NK-92 treated with Interleukin-12 subunit alpha and Interleukin-12 subunit beta, amount 100 ng/mL, for 24 hours (cell line): Measurements from ENCODE around the gene RNF144A.
"Not testable (repeated sequence)": the region's sequence is repeated elsewhere in the genome, so short reads cannot be mapped to it uniquely, and the experiment has no call there.

Experiments
- DNase-seq: peaks from one replicate; lab custom pipeline; 2025; lab: John Stamatoyannopoulos, UW

RNF144A gene

DNA sequence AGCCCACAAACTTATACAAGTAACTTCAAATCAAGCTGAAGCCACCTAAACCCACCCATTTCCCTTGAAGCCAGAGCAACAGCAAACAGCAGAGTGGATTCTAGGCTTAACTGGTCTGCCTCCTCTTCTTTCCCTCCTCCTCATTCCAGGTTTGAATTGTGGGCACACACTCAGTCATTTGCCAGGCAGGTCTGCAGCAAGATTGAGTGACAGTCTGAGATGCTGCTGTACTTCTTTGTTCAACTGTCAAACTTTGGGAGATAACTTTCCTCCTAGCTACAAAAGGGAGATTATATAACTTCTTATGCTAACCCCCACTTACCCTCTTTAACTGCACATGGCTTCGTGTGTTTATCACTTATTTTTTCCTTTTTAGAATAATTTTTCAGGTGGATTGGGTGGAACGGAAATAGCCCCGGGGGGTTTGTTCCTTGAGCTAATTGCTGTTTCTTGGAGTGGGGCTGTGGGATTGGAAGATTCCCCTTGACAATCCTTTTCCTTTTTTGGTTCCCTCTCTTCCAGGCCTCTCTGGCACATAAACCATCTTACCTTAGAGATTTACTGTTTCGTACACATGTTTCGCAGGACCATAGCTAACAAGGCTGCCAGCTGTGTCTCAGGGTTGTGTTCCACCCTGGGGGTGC, 55.0 kb downstream of the RNF144A start:
- no peak for DNase-seq

DNA sequence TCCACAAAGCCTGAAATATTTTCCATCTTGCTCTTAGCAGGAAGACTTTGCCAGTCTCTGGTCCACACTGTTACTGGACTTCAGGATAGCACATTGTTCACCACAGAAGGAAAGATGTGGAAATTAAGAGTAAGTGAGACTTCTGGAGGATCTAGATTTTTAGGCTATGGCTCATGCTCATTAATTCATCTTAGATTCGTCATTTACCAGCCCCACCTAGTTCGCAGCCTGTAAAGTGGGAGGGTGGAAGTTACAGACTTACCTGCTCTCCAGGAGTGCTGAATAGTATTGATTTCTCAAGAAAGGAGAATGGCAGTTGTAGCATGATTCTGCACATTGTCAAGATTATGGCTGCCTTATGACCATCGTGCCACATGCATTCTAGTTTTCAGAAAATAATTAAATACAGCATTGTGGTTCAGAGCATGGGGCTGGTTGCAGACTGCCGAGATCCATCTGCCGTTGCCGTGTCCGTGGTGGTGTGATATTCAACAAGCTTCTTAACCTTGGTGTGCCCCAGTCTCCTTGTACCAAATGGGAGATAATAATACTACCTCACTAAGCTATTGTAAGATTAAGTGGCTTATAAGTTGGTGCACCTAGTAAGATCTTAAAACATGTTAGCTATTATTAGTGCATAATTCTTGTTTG, 56.8 kb downstream of the RNF144A start:
- no peak for DNase-seq

- no peak for DNase-seq
Observed at GRCh38 chr2:6975988-6976387, 58.8 kb downstream of the RNF144A start.

GRCh38 chr2:6977113-6977741, 60.0 kb downstream of the RNF144A start:
- DNase-seq, result no peak

- no peak for DNase-seq
Observed at GRCh38 chr2:6977786-6978185, 60.6 kb downstream of the RNF144A start.

DNA sequence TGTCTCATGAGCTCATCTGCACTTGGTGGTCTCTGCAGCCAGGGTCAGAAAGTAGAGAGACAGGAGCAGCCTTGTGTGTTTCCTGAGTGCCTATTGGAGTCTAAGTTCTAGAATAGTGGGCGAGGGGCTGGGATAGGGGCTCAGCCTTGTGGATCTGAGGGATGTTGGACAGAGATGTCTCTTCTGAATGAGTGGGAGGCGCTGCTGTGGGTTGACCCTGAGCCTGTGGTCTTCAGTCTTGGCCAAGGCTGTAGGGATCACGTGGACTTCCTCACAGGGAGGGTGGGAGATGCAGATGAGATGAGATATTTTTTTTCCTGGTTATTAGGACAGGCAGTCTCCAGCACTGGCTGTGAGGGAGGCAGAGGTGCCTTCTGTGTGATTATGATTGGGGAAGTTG, 61.8 kb downstream of the RNF144A start:
- DNase-seq, result no peak

DNA sequence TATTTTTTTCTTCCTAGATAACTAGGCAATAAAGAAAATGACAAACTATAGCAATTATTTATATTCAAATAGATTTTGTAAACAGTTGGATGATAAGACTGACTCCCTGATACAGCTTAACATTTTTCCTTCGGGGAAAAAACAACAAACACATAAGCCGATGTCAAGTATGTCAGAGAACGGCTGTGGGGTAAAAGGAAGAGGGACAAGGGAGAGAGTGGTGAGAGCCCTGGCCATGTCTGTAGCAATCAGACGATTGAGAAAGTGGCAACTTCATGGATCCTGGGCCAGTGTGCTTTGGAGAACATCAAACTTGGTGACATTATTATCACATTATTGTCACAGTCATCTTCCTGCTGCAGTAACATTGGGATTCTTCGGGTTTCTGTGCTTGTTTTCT, 65.2 kb downstream of the RNF144A start:
- DNase-seq, result no peak

- no peak for DNase-seq
Observed at GRCh38 chr2:6982934-6983589, 65.8 kb downstream of the RNF144A start.

- DNase-seq, result no peak
Observed at GRCh38 chr2:6986301-6986911, 69.2 kb downstream of the RNF144A start.

DNA sequence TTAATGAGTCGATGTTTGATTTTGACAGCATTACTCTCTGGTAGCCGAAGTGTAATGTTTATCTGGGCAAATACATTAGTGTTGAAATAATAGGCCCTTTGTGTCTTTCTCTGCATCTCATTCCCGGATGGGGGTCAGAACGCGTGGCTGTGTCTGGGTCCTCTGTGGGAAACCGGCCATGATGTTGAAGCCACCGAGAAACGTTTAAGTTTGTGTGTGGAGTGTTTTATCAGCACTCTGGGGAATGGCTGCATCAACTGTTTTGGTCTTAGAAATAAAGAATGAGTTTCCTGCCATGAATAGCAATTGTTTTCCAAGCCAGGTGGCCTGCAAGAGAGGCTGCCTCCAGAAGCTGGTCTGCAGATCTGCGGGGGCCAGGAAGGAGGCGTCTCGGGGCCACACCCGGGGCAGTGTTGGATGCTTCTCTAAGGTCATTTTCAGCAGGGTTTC, 69.7 kb downstream of the RNF144A start:
- no peak for DNase-seq

- DNase-seq, result no peak
Observed at GRCh38 chr2:6990871-6991270, 73.7 kb downstream of the RNF144A start.

DNA sequence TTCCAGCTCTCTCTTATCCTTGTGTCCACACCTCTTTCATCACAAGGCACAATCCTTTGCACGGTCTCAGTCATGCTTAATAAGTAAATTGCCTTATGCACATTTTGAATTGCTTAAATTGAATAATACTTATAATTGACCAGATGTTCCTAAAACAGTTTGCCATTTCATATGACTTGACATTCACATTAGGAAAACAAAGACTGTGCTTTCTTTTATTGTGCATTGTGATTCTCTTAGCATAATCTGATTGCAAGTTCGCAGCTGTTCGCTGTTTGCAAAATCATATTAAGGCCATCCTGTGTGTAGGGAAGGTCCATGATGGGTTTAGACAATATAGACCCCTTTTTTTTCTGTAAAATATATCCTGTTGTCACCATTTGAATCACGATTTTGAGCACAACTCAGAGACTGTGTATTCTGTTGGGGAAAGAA, 75.6 kb downstream of the RNF144A start:
- no peak for DNase-seq

DNA sequence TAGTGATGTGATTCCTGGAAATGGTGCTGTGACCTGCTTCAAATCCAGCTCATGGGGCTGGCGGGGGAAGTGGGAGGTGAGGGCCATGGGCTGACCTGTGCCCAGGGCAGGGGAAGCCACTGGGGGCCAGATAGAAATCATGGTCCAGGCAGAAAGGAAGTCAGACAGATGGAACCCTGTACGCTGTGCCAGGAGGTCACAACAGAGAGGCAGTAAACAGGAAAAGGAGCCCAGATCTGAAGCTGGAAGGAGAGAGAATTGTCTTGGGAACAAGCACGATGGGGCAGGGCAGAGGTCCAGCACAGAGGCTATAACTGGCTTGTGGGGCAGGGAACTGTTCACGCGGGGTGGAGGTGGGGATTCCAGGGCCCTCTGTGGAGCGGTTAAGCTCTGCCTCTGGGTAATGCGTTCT, 76.0 kb downstream of the RNF144A start:
- no peak for DNase-seq

DNA sequence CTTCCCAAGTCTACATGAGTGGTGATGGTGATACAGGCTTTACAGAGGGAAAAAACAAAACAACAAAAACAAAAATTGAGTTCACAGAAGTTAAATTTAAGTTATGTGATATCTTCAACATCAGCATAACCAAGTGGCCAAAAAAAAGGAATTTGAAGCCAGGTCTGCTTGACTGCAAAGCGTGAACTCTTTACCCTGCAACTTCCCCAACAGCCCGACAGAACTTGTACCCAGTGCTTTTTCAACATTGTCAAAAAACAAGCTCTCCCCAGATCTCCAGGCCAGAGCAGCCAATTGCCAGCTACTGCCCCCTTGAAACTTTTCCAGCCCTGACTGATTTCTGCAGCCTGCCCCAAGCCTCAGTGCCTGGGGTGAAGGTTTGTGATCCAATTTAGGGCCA, 76.7 kb downstream of the RNF144A start:
- DNase-seq, result no peak

DNA sequence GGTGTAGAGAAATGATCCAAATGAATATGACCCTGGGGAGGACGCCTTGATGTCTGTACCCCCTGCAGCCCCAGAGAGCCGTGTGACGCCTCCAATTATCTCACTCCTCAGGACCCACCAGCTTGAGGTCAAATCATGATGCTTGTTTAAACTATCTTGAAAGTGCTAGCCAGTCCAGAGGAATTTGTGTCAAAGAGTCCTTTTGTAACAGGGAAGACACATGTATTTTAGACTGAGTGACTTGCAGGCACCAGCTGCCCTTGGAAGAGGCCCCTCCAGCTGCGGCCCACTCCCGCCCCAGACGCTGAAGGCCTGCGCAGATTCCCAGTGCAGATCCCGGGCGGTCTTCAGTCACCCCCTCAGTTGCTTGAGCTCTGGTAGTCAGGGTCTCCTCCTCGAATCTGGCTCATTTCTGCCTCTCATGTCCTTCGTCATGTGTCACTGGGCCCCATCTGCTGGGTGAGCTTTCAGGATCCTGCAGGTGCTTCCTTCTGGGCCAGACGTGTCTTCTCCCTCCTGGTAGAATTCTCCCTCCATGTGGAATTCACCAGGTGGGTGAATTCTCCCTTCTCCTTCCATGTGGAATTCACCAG, 77.4 kb downstream of the RNF144A start:
- DNase-seq, result no peak

DNA sequence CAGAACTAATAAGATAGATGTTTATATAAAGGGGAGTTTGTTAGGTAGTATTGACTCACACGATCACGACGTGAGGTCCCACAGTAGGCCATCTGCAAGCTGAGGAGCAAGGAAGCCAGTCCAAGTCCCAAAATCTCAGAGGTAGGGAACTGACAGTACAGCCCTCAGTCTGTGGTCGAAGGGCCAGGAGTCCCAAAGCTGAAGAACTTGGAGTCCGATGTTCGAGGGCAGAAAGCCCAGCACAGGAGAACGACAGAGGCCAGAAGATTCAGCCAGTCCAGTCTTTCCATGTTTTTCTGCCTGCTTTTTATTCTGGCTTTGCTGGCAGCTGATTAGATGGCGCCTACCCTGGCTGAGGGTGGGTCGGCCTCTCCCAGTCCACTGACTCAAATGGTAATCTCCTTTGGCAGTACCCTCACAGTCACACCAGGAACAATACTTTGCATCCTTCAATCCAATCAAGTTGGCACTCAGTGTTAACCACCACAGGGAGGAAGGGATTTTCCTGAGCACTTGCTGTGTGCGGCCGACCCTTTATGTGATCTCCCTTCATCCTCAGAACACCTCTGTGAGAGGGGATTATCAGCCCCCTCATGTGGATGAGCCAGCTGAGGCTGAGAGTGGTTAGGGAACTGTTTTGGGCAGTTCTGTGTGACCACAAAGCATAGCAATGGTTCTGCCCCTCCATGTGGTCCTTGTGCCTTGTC, 78.3 kb downstream of the RNF144A start:
- DNase-seq, result no peak

DNA sequence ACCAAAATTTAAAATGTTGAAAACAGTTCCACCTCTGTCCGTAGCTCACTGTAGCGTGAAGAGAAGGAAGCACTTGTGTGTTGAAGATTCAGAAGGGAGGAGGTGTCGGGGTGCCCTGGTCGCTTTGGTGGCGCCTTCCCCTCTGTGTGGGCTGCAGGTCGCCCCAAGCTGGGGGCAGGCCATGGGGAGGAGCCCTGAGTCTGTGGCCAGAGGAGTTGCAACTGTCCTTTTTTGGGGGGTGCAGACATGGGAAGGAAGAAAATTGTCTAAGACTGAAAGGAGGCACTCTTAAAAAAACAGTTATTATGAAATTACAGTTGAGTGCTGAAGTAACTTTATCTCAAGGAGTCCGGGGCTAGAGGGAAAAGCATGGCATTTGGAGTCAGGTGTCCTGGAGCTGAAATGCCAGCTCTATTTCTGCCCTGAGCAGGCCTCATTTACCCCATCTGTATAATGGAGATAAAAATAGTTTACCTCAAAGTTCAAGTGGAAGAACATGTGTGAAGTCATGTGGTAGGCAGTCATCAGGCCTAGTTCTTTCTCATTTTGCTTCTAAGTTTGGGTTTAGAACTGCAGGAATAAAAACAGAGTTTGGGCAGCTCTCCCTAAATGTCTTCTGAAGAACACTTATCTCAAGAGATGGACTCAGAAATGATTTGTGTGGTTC, 82.1 kb downstream of the RNF144A start:
- no peak for DNase-seq

- DNase-seq, result not testable (repeated sequence)
Observed at GRCh38 chr2:7001395-7001794, 84.2 kb downstream of the RNF144A start.

DNA sequence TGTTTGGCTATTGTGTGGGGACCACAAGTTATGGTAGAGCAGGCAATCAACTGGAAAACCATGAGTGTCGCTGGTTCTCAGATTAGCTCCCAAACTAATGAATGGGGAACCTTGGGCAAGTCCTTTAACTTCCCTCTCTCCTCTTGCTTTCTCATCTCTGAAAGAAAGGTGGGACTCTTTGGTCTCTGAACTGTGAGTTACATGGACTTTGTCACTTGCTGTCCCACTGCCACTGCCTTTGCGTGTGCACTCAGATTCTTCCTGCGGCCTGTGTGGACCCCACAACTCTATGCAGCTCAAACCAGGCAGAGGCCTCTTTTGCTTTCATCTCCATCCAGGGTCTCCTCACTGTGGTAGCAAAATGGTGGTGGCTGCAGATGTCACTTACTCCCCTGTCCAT, 86.7 kb downstream of the RNF144A start:
- no peak for DNase-seq

DNA sequence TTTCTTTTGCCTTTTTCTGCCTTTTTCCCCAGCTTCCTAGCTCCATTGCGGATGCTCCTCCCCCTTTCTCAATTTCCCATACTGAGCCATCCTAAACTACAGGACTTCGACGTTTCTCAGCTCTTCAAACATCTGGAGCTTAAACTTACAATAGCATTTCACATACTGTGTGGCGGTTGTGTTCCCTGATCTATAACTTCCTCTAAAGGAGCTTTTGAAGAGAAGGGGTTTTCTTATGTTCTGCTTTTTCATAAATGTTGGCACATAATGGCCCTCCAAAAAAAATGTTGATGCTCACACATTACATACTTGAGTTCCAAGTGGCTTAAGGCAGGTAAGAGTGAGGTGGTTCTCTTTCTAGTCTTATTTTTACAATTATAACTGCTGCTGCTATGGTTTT, 87.4 kb downstream of the RNF144A start:
- DNase-seq, result no peak

DNA sequence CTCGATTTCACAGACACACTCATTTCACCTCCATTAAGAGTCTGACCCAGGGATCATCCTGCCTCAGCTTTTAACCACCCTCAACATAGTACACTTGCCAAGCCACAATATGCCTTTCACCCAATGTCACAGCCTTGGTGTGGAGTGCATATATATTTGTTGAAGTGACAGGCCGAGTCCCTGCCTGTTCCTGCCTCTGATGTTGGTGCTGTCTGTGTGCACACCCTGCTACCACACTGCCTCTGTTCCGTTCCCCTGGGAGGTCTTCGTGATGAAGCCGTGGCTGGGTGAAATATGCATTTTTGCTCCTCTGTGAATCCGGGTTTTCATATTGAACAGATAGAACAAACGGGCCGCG, 90.3 kb downstream of the RNF144A start:
- no peak for DNase-seq
